Esophagus squamous epithelium (tissue), 5 donors: ENCODE measurements around the gene MOGAT2. TPM values are rescaled to one million over a fixed set of nuclear protein-coding genes. Genes with fewer than 3 reads are reported as not detected.

Experiments used
- DNase-seq: peaks from one replicate; lab custom pipeline; 2025; lab: John Stamatoyannopoulos, UW
- H3K27ac ChIP-seq, 4 donors: fragments of 200-600 bp; sonication (generic); one replicate each; pipeline ENCODE4 v1.5.1; 2016 to 2019; ENCODE audit warnings: mild to moderate bottlenecking in 1 of 4
- H3K27me3 ChIP-seq, 4 donors: fragments of 200-600 bp; sonication (generic); 1 replicate in 3 of 4; 2 replicates in 1 of 4; pipeline versions ENCODE4 v1.5.1 to v1.6.0; 2017 to 2021; ENCODE audit warnings: antibody characterized with exemption in 1 of 4
- H3K36me3 ChIP-seq, 3 donors: fragments of 200-600 bp; sonication (generic); one replicate each; pipeline ENCODE4 v1.5.1; 2016 to 2019
- H3K4me1 ChIP-seq, 3 donors: fragments of 200-600 bp; sonication (generic); one replicate each; pipeline ENCODE4 v1.5.1; 2017 to 2019
- H3K4me3 ChIP-seq, 4 donors: fragments of 200-600 bp; sonication (generic); 1 replicate in 3 of 4; 2 replicates in 1 of 4; pipeline ENCODE4 v1.5.1; 2016 to 2019; ENCODE audit warnings: mild to moderate bottlenecking in 2 of 4, moderate library complexity in 1 of 4
- H3K9me3 ChIP-seq, 3 donors: fragments of 200-600 bp; sonication (generic); one replicate each; pipeline ENCODE4 v1.5.1; 2016 to 2019
- POLR2A ChIP-seq, 4 donors: fragments of 450-650 bp; IDR thresholded peaks; one replicate each; pipeline ENCODE4 v1.6.1; 2017; ENCODE audit warnings: antibody characterized with exemption in 4 of 4, mild to moderate bottlenecking in 4 of 4, moderate library complexity in 3 of 4
- WGBS, 2 donors: methylation state at CpG; one replicate each; pipeline ENCODE4 v1.1.5; 2018; 5-methylcytosine and 5-hydroxymethylcytosine counted together
- intact Hi-C: fragments of 100-400 bp; cut with DNase I; formaldehyde crosslinking; loops from one replicate; pipeline ENCODE4 v1.15.0; 2022
- total RNA-seq, 4 donors: library from RNA; depleted of rRNA; stranded (reverse); fragments of >200 nt; gene quantifications; one replicate each; pipeline ENCODE4 v1.1.0, GENCODE V29; 2016
- TF ChIP-seq, protein P1 (sequence below), 6 experiments: fragments of 450-650 bp in 4 of 6; fragments of 200-600 bp in 2 of 6; sonication (generic) in 2 of 6; IDR thresholded peaks; one replicate each; pipeline ENCODE4 v1.5.1; 2016 to 2019; ENCODE audit warnings: antibody characterized with exemption in 6 of 6, mild to moderate bottlenecking in 4 of 6, moderate library complexity in 4 of 6
- donor health status: DM: yes; HTN: yes; CAD: no.

The MOGAT2 gene
- total RNA-seq, 4 donors from 2014 or later = not detected

DNA sequence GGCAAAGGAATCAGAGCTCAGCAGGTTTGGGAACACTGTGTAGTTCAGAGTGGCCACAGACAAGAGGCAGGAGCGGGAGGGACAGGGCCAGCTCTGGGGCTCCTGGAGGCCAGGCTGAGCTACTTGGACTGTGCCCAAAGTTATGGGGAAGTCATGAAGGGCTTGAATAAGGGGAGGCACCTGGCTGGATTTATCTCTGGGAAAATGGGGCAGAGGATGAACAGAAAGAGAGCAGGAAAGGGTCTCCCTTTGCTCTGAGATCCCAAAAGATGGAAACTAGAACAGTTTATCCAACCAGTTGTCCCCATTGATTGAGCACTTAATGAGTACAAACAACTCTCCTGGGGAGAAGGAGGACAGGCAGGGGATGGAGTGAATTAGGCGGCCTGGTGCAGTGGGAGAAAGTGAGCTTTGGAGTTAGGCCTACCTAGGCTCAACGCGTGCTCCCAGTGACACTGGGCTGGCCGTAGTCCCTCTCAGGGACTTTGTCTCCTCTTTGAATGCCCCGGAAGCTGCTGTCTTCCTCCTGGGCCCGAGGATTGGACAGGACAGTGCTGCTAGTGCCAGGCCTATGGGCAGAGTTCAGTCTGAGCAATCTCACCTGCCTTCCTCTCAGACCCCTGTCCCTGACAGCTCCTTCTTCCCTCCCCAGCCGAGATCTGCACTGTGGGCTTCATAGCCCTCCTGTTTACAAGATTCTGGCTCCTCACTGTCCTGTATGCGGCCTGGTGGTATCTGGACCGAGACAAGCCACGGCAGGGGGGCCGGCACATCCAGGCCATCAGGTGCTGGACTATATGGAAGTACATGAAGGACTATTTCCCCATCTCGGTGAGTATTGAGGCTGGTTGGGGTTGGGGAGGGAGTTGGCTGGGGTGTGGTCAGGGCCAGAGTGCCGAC is 2.0 kb downstream of the MOGAT2 start:
- no peaks in the 10 kb centered on the region for H3K9me3 ChIP-seq
- H3K27ac ChIP-seq = no peak overlapping the region
- no peak for DNase-seq
- H3K4me1 ChIP-seq = peaks cover 0 to 11% (median 8%) of the 10 kb centered on the region in 3 donors
- intact Hi-C loops = no loop called here
- TF ChIP-seq POLR2A (IDR thresholded peaks at IDR 0.05) = no peak
- TF ChIP-seq, protein P1, sequence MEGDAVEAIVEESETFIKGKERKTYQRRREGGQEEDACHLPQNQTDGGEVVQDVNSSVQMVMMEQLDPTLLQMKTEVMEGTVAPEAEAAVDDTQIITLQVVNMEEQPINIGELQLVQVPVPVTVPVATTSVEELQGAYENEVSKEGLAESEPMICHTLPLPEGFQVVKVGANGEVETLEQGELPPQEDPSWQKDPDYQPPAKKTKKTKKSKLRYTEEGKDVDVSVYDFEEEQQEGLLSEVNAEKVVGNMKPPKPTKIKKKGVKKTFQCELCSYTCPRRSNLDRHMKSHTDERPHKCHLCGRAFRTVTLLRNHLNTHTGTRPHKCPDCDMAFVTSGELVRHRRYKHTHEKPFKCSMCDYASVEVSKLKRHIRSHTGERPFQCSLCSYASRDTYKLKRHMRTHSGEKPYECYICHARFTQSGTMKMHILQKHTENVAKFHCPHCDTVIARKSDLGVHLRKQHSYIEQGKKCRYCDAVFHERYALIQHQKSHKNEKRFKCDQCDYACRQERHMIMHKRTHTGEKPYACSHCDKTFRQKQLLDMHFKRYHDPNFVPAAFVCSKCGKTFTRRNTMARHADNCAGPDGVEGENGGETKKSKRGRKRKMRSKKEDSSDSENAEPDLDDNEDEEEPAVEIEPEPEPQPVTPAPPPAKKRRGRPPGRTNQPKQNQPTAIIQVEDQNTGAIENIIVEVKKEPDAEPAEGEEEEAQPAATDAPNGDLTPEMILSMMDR (IDR thresholded peaks at IDR 0.05) = no peak
- H3K4me3 ChIP-seq = no peak overlapping the region
- H3K27me3 ChIP-seq = no peaks in the 10 kb centered on the region
- H3K36me3 ChIP-seq = no peaks in the 10 kb centered on the region
- WGBS, 2 donors = 85 to 89% methylated on average over 7 to 9 of the region's 14 CpGs

DNA sequence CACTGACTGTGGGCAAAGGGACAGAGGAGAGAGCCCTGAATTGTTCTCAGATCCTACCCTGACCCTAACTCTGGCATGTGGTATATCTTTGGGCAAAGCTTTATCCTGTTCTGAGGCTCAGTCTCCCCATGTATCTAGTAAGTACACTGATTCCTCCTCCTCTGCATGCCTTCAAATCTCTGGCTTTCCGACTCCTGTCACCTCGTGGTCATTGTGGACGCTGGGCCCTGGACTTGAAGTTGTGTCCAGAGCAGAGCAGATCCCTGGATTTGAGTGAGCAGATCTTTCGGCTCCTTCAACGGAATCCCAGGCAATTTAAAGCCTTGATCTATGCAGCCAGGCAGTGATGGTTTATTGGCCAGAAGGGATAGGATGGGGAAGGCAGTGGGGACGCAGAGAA is 3.0 kb downstream of the MOGAT2 start:
- Histone ChIP-seq H3K27ac (no peak overlapping the region), H3K4me3 (no peak overlapping the region), H3K4me1 (peaks cover 0 to 11% (median 8%) of the 10 kb centered on the region in 3 donors), H3K36me3 (no peaks in the 10 kb centered on the region), H3K27me3 (no peaks in the 10 kb centered on the region), H3K9me3 (no peaks in the 10 kb centered on the region)
- no peak for DNase-seq
- intact Hi-C loops = no loop called here
- WGBS, 2 donors = 86 to 89% methylated on average over 4 to 6 of the region's 6 CpGs
- no peak for TF ChIP-seq POLR2A (IDR thresholded peaks at IDR 0.05)
- TF ChIP-seq, protein P1 (IDR thresholded peaks at IDR 0.05) = no peak

DNA sequence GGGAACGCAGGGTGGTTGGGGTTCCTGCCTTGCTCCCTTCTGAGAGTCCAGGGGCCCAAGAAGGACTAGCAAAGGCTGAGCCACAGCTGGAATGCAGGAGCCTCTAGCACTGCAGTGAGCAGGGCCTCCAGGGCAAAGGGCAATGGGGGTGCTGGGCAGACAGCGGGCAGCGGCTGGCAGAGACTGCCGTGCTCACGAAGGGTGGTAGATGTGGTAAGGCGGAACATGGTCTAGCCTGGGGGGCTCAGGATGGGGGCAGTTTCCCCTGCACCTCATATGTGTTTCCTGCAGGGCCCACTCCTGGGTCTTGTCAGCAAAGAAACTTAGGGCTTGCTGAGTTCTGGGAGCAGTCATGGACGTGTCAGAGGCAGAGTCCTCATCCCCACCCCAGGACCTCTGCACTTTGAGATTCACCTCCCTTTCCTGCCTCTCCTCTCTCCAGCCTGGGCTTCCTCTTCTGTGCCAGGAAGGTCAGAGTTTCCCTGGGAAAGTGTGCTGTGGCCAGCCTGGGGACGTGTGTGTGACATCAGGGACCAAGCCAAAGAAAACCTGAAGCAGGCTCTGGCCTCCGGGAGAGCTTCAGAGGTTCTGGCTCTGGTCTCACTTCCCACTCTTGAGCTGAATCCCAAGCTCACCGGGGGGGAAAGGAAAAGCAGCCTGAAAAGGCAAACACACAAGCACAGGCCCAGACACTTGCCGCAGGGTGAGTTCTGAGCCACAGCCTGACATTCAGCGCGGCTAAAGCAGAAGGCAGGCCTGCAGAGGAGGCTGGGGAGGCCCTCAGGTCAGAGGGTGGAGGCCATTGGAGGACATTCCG is 4.4 kb downstream of the MOGAT2 start:
- H3K4me1 ChIP-seq = peaks cover 0 to 11% (median 8%) of the 10 kb centered on the region in 3 donors
- intact Hi-C loops = no loop called here
- TF ChIP-seq POLR2A (IDR thresholded peaks at IDR 0.05) = no peak
- TF ChIP-seq, protein P1 (IDR thresholded peaks at IDR 0.05) = no peak
- no peak for DNase-seq
- no peaks in the 10 kb centered on the region for H3K9me3 ChIP-seq
- no peak overlapping the region for H3K4me3 ChIP-seq
- 63 to 91% methylated on average over 6 to 8 of the region's 14 CpGs for WGBS, 2 donors
- no peaks in the 10 kb centered on the region for H3K27me3 ChIP-seq
- H3K27ac ChIP-seq = no peak overlapping the region
- H3K36me3 ChIP-seq = no peaks in the 10 kb centered on the region

DNA sequence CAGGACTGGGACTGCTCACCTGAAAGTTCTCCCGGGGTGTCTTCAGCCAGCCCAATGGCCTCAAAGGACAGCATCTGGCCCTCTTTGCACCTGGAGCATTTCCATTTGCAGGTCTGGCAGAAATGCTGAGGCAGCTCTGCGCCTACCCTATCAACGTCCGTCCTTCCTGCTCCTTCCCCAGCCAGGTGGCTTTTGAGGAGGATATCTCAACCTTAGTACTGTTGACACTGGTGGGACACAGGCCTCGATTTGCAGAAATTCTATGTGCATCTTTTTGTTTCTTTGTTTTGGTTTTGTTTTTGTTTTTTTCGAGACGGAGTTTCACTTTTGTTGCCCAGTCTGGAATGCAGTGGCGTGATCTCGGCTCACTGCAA is 5.0 kb downstream of the MOGAT2 start:
- intact Hi-C loops = no loop called here
- no peaks in the 10 kb centered on the region for H3K9me3 ChIP-seq
- 72 to 73% methylated on average over 9 of the region's 9 CpGs for WGBS, 2 donors
- H3K4me3 ChIP-seq = no peak overlapping the region
- no peaks in the 10 kb centered on the region for H3K27me3 ChIP-seq
- no peak for DNase-seq
- peaks cover 0 to 8% (median 8%) of the 10 kb centered on the region in 3 donors for H3K4me1 ChIP-seq
- H3K27ac ChIP-seq = no peak overlapping the region
- TF ChIP-seq, protein P1 (IDR thresholded peaks at IDR 0.05) = no peak
- no peak for TF ChIP-seq POLR2A (IDR thresholded peaks at IDR 0.05)
- H3K36me3 ChIP-seq = no peaks in the 10 kb centered on the region
